22Rv1 (cell line): Measurements from ENCODE around the gene TPM4.
"Not testable (repeated sequence)": the region's sequence is repeated elsewhere in the genome, so short reads cannot be mapped to it uniquely, and the experiment has no call there.

ENCODE experiments used
- H3K27ac ChIP-seq: fragments of 450-650 bp; 2 replicates; pipeline ENCODE4 v1.5.1; 2017
- CTCF ChIP-seq: fragments of 450-650 bp; IDR thresholded peaks from 2 replicates; pipeline ENCODE4 v1.5.1; 2017; ENCODE audit warnings: mild to moderate bottlenecking
- ZFX ChIP-seq: fragments of 450-650 bp; IDR thresholded peaks from 2 replicates; pipeline ENCODE4 v1.6.1; 2017; ENCODE audit warnings: antibody characterized with exemption, borderline replicate concordance

The TPM4 gene

GRCh38 chr19:16076154-16076957 lies at the start of gene TPM4:
Gene TPM4, plus strand, starts transcription at chr19:16076495. Its CDS starts 71 bp downstream, at chr19:16076566.
- TF ChIP-seq CTCF (no peak), ZFX (no peak)
- H3K27ac ChIP-seq, result peak within 1 kb of the TSS; percentile 78

- TF ChIP-seq CTCF, result no peak
- TF ChIP-seq ZFX, result no peak
- H3K27ac ChIP-seq, result no peak overlapping the region
Observed at GRCh38 chr19:16026756-16027155, 49.5 kb upstream of the TPM4 start.

- no peak overlapping the region for H3K27ac ChIP-seq
Observed at GRCh38 chr19:16027528-16027927, 48.8 kb upstream of the TPM4 start.

GRCh38 chr19:16030155-16030554 lies 46.1 kb upstream of the TPM4 start:
- H3K27ac ChIP-seq, result not testable (repeated sequence)

More at GRCh38 chr19:16027528-16027927, 48.8 kb upstream of the TPM4 start:
- no peak for TF ChIP-seq CTCF
- no peak for TF ChIP-seq ZFX

DNA sequence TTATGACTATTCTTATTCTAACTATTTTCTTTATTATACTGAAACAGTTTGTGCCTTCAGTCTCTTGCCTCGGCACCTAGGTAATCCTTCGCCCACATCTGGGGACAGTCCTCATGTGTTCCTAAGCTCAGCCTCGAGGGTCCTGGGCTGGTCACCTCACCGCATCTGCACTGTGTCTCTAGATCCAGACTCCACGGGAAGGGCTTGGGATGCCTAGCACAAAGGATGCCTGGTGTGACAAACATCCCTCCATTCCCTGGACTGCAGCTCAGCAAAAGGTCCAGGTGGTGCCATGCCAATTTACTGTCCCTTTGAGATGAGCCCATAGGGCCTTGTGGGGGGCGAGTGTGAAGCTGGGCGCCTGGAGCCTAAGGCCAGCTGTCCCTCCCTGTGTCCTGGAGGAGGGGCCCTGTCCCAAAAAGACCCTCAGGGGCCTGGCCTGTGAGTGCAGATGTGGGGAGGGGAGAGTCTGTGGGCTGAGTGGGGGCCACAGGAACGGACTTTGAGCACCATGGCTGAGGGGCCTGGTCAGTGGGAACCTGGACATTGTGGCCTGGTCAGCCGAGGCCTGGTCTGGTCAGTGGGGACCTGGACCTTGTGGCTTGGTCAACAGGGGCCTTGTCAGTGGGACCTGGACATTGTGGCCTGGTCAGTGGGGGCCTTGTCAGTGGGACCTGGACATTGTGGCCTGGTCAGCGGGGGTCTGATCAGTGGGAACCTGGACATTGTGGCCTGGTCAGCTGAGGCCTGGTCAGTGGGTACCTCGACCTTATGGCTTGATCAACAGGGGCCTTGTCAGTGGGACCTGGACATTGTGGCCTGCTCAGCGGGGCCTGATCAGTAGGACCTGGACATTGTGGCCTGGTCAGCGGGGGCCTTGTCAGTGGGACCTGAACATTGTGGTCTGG lies 45.1 kb upstream of the TPM4 start:
- no peak overlapping the region for H3K27ac ChIP-seq
- TF ChIP-seq CTCF (no peak), ZFX (no peak)

DNA sequence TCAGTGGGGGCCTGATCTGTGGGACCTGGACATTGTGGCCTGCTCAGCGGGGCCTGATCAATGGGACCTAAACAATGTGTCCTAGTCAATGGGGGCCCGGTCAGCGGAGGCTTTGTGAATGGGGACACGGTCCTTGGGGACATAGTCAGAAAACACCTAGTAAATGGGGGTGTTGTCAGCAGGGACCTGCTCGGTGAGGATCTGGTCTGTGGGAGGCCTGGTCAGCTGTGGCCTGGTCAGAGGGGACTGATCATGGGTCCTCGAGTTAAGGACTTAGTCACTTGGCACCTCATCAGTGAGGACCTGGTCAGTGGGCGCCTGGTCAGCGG lies 44.5 kb upstream of the TPM4 start:
- TF ChIP-seq CTCF (no peak), ZFX (no peak)
- no peak overlapping the region for H3K27ac ChIP-seq

DNA sequence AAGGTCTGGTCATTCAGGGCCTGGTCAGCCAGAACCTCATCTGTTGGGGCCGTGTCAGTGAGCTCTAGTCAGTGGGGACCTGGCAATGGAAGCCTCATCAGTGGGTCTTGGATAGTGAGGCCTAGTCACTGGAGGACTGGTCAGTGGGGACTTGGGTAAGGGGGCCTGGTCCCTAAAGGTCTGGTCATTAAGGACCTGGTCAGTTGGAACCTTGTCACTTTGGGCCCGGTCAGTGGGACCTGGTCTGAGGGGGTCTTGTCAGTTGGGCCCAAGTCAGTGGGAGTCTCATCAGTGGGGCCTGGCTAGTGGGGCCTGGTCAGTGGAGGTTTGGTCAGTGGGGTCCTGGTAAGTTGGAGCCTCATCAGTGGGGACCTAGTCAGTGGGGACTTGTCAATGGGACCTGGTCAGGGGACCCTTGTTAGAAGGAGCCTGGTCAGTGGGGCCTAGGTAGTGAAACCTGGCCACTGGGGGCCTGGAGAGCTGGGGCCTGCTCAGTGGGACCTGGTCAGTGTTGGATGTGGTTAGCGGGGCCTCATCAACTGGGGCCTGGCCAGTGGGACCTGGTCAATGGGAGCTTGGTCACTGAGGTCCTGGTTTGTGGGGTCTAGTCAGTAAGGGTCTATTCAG lies 43.7 kb upstream of the TPM4 start:
- no peak for TF ChIP-seq CTCF
- TF ChIP-seq ZFX, result no peak
- H3K27ac ChIP-seq, result no peak overlapping the region
